ENCODE measurements around the gene MTRR.

DNA sequence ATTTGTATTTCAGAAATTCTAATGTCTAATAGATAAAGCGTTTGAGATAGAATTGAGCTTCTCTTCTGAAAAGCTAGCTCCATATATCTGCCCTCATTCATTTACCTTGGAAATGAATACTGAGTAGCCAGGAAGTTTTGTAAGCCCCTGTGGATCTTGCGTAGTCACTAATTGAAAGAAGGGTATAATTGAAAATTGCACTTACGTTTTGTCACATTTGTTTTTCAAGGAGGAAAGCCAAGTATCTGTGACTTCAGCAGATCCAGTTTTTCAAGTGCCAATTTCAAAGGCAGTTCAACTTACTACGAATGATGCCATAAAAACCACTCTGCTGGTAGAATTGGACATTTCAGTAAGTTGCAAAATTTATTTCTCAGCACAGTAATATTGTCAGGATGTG is 14.0 kb downstream of the MTRR start:
- TF ChIP-seq ZFP37 (tag by site-specific recombination; IDR thresholded peaks at IDR 0.05) (no peak), ZNF549 (tag by site-specific recombination; IDR thresholded peaks at IDR 0.05) (no peak)
- TF ChIP-seq, protein P1, sequence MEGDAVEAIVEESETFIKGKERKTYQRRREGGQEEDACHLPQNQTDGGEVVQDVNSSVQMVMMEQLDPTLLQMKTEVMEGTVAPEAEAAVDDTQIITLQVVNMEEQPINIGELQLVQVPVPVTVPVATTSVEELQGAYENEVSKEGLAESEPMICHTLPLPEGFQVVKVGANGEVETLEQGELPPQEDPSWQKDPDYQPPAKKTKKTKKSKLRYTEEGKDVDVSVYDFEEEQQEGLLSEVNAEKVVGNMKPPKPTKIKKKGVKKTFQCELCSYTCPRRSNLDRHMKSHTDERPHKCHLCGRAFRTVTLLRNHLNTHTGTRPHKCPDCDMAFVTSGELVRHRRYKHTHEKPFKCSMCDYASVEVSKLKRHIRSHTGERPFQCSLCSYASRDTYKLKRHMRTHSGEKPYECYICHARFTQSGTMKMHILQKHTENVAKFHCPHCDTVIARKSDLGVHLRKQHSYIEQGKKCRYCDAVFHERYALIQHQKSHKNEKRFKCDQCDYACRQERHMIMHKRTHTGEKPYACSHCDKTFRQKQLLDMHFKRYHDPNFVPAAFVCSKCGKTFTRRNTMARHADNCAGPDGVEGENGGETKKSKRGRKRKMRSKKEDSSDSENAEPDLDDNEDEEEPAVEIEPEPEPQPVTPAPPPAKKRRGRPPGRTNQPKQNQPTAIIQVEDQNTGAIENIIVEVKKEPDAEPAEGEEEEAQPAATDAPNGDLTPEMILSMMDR (tag by site-specific recombination; IDR thresholded peaks at IDR 0.05) = no peak

Data from HEK293 (cell line).